HCT116 (cell line): Measurements from ENCODE around the gene KCNJ10. TPM values are rescaled to one million over a fixed set of nuclear protein-coding genes. Genes with fewer than 3 reads are reported as not detected.

ENCODE experiments used
- ATAC-seq: fragments of 200-7000 bp; cut with Tn5 transposase; 2 replicates; pipeline ENCODE4 v1.9.1; 2020; ENCODE audit warnings: mild to moderate bottlenecking, moderate library complexity
- BruUV-seq: library from RNA; stranded (reverse); fragments of 400-500 nt; replicated peaks from 2 replicates; lab custom pipeline; 2021; lab: Mats Ljungman, UMichigan
- CTCF ChIA-PET: fragments of 300-600 bp; sonication (Branson Sonifier 250); formaldehyde crosslinking; loops from one replicate; lab custom pipeline; 2021; ENCODE audit warnings: antibody characterized with exemption; lab: Charles Lee
- POLR2A ChIA-PET: fragments of 300-600, 350-600 bp; sonication (Branson Sonifier 250); formaldehyde crosslinking; loops from one replicate; lab custom pipeline; 2021; ENCODE audit warnings: antibody characterized with exemption; lab: Charles Lee
- RAD21 ChIA-PET, 2 experiments: fragments of 300-600 bp; sonication (Branson Sonifier 250); formaldehyde crosslinking; loops; one replicate each; lab custom pipeline; 2023; ENCODE audit warnings: low total read pairs in 2 of 2; ENCODE audit not compliant: uncharacterized antibody in 2 of 2, unreplicated experiment in 2 of 2, low non-redundant PET in 1 of 2; lab: Charles Lee
- DNase-seq: peaks from one replicate; pipeline ENCODE4 v3.0.0-alpha.2; 2010; ENCODE audit warnings: low read depth, low spot score
- H2AFZ ChIP-seq: fragments of 200-600 bp; shearing (Covaris generic), sonication (generic); 2 replicates; pipeline ENCODE4 v1.6.1; 2017; ENCODE audit warnings: low read depth, mixed run types, mixed read lengths, antibody characterized with exemption, low read length; ENCODE audit not compliant: poor library complexity, severe bottlenecking
- H3K27ac ChIP-seq: 2 replicates; pipeline ENCODE4 v1.5.1; 2012; ENCODE audit warnings: low read depth, low read length
- H3K27me3 ChIP-seq: fragments of 200-600 bp; sonication (generic); 2 replicates; pipeline ENCODE4 v1.6.1; 2016; ENCODE audit warnings: mixed run types, low read length, mixed read lengths; ENCODE audit not compliant: insufficient read depth
- H3K36me3 ChIP-seq, 2 experiments: fragments of 200-500 bp in 1 of 2; fragments of 200-600 bp in 1 of 2; sonication (Bioruptor generic) in 1 of 2; sonication (generic) in 1 of 2; 2 replicates each; pipeline versions ENCODE4 v1.5.1 to v1.6.1; 2014 to 2016; ENCODE audit warnings: low read length in 2 of 2, inconsistent platforms in 1 of 2, mixed read lengths in 1 of 2, mixed run types in 1 of 2; ENCODE audit not compliant: insufficient read depth in 2 of 2, control insufficient read depth in 1 of 2
- H3K4me1 ChIP-seq, 2 experiments: fragments of 200-600 bp in 1 of 2; sonication (generic) in 1 of 2; 2 replicates each; pipeline versions ENCODE4 v1.5.1 to v1.6.1; 2012 to 2017; ENCODE audit warnings: low read length in 2 of 2, inconsistent platforms in 1 of 2, mild to moderate bottlenecking in 1 of 2, mixed read lengths in 1 of 2, mixed run types in 1 of 2, moderate library complexity in 1 of 2; ENCODE audit not compliant: insufficient read depth in 2 of 2, control insufficient read depth in 1 of 2
- H3K4me2 ChIP-seq: fragments of 200-600 bp; sonication (generic); 2 replicates; pipeline ENCODE4 v1.6.1; 2017; ENCODE audit warnings: mixed run types, low read length, mixed read lengths
- H3K4me3 ChIP-seq, 2 experiments: fragments of 200-600 bp in 1 of 2; sonication (generic) in 1 of 2; replicated peaks in 1 of 2; 2 replicates each; pipeline ENCODE4 v1.5.1; 2011 to 2016; ENCODE audit warnings: low read length in 2 of 2, control low read depth in 1 of 2, low read depth in 1 of 2, mild to moderate bottlenecking in 1 of 2, mixed read lengths in 1 of 2, mixed run types in 1 of 2
- H3K79me2 ChIP-seq: fragments of 200-600 bp; sonication (generic); 2 replicates; pipeline ENCODE4 v1.6.1; 2017; ENCODE audit warnings: mild to moderate bottlenecking, mixed run types, low read length, moderate library complexity, mixed read lengths; ENCODE audit not compliant: insufficient read depth
- H3K9ac ChIP-seq: fragments of 200-600 bp; sonication (generic); 2 replicates; pipeline ENCODE4 v1.6.1; 2016; ENCODE audit warnings: low read length, mixed read lengths
- H3K9me2 ChIP-seq: fragments of 200-600 bp; sonication (generic), shearing (Covaris generic); 2 replicates; pipeline ENCODE4 v1.6.1; 2017; ENCODE audit warnings: mixed run types, mild to moderate bottlenecking, moderate library complexity; ENCODE audit not compliant: insufficient read depth
- H3K9me3 ChIP-seq, 2 experiments: fragments of 200-500 bp in 1 of 2; fragments of 200-600 bp in 1 of 2; sonication (Bioruptor generic) in 1 of 2; sonication (generic) in 1 of 2; 2 replicates each; pipeline ENCODE4 v1.6.1; 2014 to 2017; ENCODE audit warnings: low read length in 2 of 2, mixed read lengths in 2 of 2, inconsistent platforms in 1 of 2, low read depth in 1 of 2, mild to moderate bottlenecking in 1 of 2, mixed run types in 1 of 2, moderate library complexity in 1 of 2; ENCODE audit not compliant: control insufficient read depth in 1 of 2, insufficient read depth in 1 of 2
- H4K20me1 ChIP-seq: fragments of 200-600 bp; sonication (generic), shearing (Covaris generic); 2 replicates; pipeline ENCODE4 v1.6.1; 2017; ENCODE audit warnings: mixed run types, mild to moderate bottlenecking, moderate library complexity; ENCODE audit not compliant: insufficient read depth
- CEBPB ChIP-seq: IDR thresholded peaks from 2 replicates; pipeline ENCODE4 v1.6.1; 2012; ENCODE audit warnings: low read depth
- EGR1 ChIP-seq: IDR thresholded peaks from 2 replicates; pipeline ENCODE4 v1.6.1; 2012; ENCODE audit warnings: low read depth
- ELF1 ChIP-seq: IDR thresholded peaks from 2 replicates; pipeline ENCODE4 v1.6.1; 2012; ENCODE audit warnings: low read depth, borderline replicate concordance
- EZH2 ChIP-seq: fragments of 200-600 bp; sonication (generic); IDR thresholded peaks from 2 replicates; pipeline ENCODE4 v1.6.1; 2017; ENCODE audit warnings: antibody characterized with exemption, mixed run types
- FOSL1 ChIP-seq: IDR thresholded peaks from 2 replicates; pipeline ENCODE4 v1.6.1; 2012; ENCODE audit warnings: low read depth
- JUND ChIP-seq: IDR thresholded peaks from 2 replicates; pipeline ENCODE4 v1.6.1; 2012
- RAD21 ChIP-seq: IDR thresholded peaks from 2 replicates; pipeline ENCODE4 v1.6.1; 2012; ENCODE audit warnings: low read depth, mild to moderate bottlenecking
- REST ChIP-seq: IDR thresholded peaks from 2 replicates; pipeline ENCODE4 v1.6.1; 2012; ENCODE audit warnings: low read depth
- SP1 ChIP-seq: IDR thresholded peaks from 2 replicates; pipeline ENCODE4 v1.6.1; 2012; ENCODE audit warnings: low read depth
- SRF ChIP-seq: IDR thresholded peaks from 2 replicates; pipeline ENCODE4 v1.6.1; 2012; ENCODE audit warnings: low read depth
- YY1 ChIP-seq: IDR thresholded peaks from 2 replicates; pipeline ENCODE4 v1.6.1; 2011; ENCODE audit warnings: low read length, low read depth, moderate library complexity, mild to moderate bottlenecking; ENCODE audit not compliant: insufficient replicate concordance; ENCODE audit errors: extremely low read depth
- ZBTB33 ChIP-seq: IDR thresholded peaks from 2 replicates; pipeline ENCODE4 v1.6.1; 2011; ENCODE audit warnings: mild to moderate bottlenecking, low read length, moderate library complexity; ENCODE audit not compliant: insufficient replicate concordance; ENCODE audit errors: extremely low read depth
- ZFX ChIP-seq: fragments of 450-650 bp; IDR thresholded peaks from 2 replicates; pipeline ENCODE4 v1.6.1; 2017
- intact Hi-C: fragments of 100-400 bp; cut with micrococcal nuclease; formaldehyde crosslinking; loops from 2 replicates; pipeline ENCODE4 v1.10.0; 2022
- total RNA-seq: library from RNA; stranded (reverse); gene quantifications from one replicate; pipeline ENCODE4 v1.2.1, GENCODE V29; 2021; ENCODE audit not compliant: unreplicated experiment
- TF ChIP-seq, protein P1 (sequence below), 3 experiments: fragments of 200-600 bp in 1 of 3; sonication (generic) in 1 of 3; IDR thresholded peaks in 2 of 3; conservative IDR thresholded peaks in 1 of 3; 2 replicates each; pipeline ENCODE4 v1.5.1; 2012 to 2017; ENCODE audit warnings: low read depth in 2 of 3, low read length in 2 of 3, antibody characterized with exemption in 1 of 3, borderline replicate concordance in 1 of 3, control low read depth in 1 of 3, mild to moderate bottlenecking in 1 of 3, mixed read lengths in 1 of 3, mixed run types in 1 of 3, moderate library complexity in 1 of 3; ENCODE audit not compliant: insufficient read depth in 1 of 3

KCNJ10 gene
- total RNA-seq, 1 experiment from 2014 or later: 0.57 TPM

- TF ChIP-seq YY1 (no peak), JUND (no peak), SP1 (no peak), CEBPB (no peak), FOSL1 (no peak)
- TF ChIP-seq, all 23 proteins: peak for 5
Observed at GRCh38 chr1:160108888-160109662, 39.1 kb upstream of the KCNJ10 start (continued).

DNA sequence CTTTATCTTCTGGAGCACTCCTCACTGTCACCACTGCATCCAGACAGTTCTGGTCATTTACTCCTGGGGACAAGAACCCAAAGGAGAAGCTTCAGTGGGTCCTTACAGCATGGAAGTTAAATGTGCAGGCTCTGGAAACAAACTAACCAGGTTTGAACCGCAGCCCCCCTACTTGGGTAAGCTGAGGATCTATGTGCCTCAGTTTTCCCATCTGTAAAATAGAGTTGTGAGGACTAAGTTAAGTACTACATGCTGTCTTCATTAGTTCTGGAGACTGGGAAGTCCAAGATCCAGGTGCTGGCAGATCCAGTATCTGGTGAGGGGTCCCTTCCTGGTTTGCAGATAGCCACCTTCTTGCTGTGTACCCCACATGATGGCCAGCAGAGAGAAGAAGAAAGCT lies 37.6 kb upstream of the KCNJ10 start:
- POLR2A ChIA-PET: interaction anchor here (1.6 kb wide), 1 partner anchor 21 kb away, joined by 3 read pairs; no protein-coding TSS in a partner anchor
- Histone ChIP-seq H3K4me3 (no peak overlapping the region), H3K9me2 (no peaks in the 10 kb centered on the region), H3K27me3 (no peaks in the 10 kb centered on the region), H3K36me3 (no peaks in the 10 kb centered on the region), H2AFZ (no peak overlapping the region), H3K9me3 (no peaks in the 10 kb centered on the region), H3K27ac (no peak overlapping the region), H3K79me2 (no peaks in the 10 kb centered on the region), H3K4me1 (peaks cover 3 to 16% of the 10 kb centered on the region in 2 experiments; a peak in 2 of 4 replicates), H3K9ac (no peak overlapping the region), H4K20me1 (no peaks in the 10 kb centered on the region)
- DNase-seq (no peak), ATAC-seq (no peak)
- intact Hi-C loops: no loop called here
- CTCF ChIA-PET: interaction anchor here (1.4 to 3.8 kb wide), 4 partner anchors 112 to 269 kb away, joined by 4 to 30 read pairs (median 8); no protein-coding TSS in a partner anchor
- no TSS peak for BruUV-seq
- RAD21 ChIA-PET: no interaction called here
- TF ChIP-seq, protein P1, sequence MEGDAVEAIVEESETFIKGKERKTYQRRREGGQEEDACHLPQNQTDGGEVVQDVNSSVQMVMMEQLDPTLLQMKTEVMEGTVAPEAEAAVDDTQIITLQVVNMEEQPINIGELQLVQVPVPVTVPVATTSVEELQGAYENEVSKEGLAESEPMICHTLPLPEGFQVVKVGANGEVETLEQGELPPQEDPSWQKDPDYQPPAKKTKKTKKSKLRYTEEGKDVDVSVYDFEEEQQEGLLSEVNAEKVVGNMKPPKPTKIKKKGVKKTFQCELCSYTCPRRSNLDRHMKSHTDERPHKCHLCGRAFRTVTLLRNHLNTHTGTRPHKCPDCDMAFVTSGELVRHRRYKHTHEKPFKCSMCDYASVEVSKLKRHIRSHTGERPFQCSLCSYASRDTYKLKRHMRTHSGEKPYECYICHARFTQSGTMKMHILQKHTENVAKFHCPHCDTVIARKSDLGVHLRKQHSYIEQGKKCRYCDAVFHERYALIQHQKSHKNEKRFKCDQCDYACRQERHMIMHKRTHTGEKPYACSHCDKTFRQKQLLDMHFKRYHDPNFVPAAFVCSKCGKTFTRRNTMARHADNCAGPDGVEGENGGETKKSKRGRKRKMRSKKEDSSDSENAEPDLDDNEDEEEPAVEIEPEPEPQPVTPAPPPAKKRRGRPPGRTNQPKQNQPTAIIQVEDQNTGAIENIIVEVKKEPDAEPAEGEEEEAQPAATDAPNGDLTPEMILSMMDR (IDR thresholded peaks at IDR 0.05 in 2 of 3, conservative IDR thresholded peaks at IDR 0.05 in 1 of 3; ENCODE audit: borderline replicate concordance in 1 of 3, insufficient read depth in 1 of 3, low read depth in 2 of 3, low read length in 2 of 3): no peak
- no peak for TF ChIP-seq EGR1
- TF ChIP-seq ELF1: no peak
- no peak for TF ChIP-seq SRF
- TF ChIP-seq ZBTB33: no peak
- no peak for TF ChIP-seq ZFX
- TF ChIP-seq YY1: no peak
- TF ChIP-seq RAD21: no peak
- TF ChIP-seq EZH2: no peak
- TF ChIP-seq REST: no peak
- TF ChIP-seq, all 23 proteins: peak for 0
- no peak overlapping the region for H3K4me2 ChIP-seq
